DMS 273 treated with DMSO at 0.1 percent for 48 hours (cell line): ENCODE data around the gene ZNF682.
"Not testable (repeated sequence)": the region's sequence is repeated elsewhere in the genome, so short reads cannot be mapped to it uniquely, and the experiment has no call there.

Source experiments
- DNase-seq: peaks from one replicate; lab custom pipeline; 2025; lab: John Stamatoyannopoulos, UW

The ZNF682 gene

GRCh38 chr19:20039203-20039723 is at the start of gene ZNF682:
Gene ZNF682 (minus strand): TSS chr19:20039505. CDS start chr19:20039345, 160 bp downstream.
- peak; percentile 87 for DNase-seq

DNA sequence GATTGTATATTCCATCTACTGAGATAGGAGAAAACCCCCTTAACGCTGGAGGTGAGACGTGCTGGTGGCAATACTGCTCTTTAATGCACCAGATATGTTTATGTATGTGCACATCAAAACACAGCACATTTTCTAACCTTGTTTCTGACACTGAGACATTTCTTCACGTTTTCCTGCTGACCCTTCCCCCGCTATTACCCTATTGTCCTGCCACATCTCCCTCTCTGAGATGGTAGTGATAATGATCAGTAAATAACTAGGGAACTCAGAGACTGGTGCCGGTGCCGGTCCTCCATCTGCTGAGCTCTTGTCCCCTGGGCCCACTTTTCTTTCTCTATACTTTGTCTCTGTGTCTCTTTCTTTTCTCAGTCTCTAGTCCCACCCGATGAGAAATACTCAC is 43.6 kb upstream of the ZNF682 start:
- not testable (repeated sequence) for DNase-seq

DNA sequence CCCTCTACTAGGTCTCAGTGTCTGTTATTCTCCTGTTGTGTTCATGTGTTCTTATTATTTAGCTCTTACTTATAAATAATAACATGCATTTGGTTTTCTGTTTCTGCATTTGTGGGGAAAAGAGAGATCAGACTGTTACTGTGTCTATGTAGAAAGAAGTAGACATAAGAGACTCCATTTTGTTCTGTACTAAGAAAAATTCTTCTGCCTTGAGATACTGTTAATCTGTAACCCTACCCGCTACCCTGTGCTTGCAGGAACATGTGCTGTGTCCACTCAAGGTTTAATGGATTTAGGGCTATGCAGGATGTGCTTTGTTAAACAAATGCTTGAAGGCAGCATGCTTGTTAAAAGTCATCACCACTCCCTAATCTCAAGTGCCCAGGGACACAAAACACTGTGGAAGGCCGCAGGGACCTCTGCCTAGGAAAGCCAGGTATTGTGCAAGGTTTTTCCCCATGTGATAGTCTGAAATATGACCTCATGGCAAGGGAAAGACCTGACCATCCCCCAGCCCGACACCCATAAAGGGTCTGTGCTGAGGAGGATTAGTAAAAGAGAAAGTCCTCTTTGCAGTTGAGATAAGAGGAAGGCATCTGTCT is 43.0 kb upstream of the ZNF682 start:
- not testable (repeated sequence) for DNase-seq

DNA sequence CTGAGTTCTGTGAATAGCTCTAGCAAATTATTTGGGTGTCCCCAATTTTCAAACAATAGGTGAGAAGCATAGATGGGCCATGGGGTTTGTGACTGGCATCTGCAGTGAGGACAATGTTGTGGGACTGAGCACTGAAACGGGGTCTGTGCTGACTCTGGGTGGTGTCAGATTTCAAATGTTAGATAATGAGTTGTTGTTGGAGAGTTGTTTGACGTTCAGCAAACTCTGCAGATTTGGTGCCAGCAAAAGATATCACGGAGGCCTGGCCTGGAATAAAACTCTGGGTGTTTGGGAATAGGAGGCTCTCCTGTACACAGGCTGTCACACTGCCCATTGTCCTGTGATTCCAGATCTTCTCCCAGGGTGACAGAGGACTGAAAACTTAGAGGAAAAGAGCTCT is 41.4 kb upstream of the ZNF682 start:
- DNase-seq, result no peak

GRCh38 chr19:20079476-20079875 is 40.2 kb upstream of the ZNF682 start:
- no peak for DNase-seq

DNA sequence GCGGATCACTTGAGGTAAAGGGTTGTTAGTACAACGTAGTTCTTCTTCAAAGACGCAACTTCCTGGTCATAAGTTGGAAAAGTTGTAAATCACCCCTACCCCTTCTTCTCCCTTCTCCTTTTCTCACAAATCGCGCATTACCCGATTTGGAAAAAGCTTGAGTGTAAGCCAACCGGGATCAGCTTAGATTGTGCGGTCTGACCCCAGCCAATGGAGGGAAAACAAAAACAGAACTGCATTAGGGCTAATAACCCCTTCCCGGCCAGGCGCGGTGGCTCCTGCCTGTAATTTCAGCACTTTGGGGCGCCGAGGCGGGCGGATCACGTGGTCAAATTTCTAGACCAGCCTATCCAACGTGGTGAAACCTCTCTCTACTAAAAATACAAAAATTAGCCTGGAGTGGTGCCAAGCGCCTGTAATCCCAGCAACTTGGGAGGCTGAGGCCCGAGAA is 39.3 kb upstream of the ZNF682 start:
- no peak for DNase-seq

DNA sequence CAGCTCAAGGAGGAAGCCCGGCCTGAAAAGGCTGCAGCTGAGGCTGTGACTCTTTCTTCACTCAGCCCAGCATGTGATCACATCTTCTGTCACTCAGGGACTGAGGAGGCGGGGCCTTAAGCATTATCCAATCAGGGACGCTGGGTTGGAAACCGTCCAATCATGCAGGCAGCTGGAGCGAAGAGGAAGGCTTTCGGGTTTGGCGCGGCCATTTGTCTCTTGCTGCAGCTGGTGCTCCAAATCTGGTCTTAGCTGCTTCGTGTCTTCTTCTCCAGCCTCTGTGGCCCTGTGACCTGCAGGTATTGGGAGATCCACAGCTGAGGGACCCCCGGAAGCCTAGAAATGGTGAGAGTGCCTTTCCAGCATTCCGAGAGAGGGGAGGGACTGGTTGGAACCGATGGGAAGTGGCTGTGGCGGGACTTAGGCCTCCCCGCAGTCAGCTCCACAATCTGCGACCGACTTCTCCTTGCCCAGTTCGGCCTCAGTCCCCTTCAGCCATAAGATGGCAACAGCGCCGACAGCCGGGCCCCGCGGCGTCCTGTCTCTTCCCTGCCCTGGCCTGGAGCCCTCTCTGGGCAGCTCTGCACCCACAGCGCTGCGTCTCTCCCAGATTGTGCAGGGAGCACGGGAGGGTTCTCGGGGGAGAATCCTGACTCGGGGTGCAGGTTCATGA is 38.6 kb upstream of the ZNF682 start, which contains the start of gene ZNF90:
TSS of gene ZNF90 (plus strand) at position 210 of the 673 bp plus-strand sequence. CDS start at position 343, 133 bp downstream.
- no peak for DNase-seq

GRCh38 chr19:20072936-20073335 is 33.6 kb upstream of the ZNF682 start:
- DNase-seq, result no peak

GRCh38 chr19:20070691-20071090 is 31.4 kb upstream of the ZNF682 start:
- no peak for DNase-seq

- DNase-seq, result not testable (repeated sequence)
Measured at GRCh38 chr19:20068559-20068958, 29.3 kb upstream of the ZNF682 start.

- DNase-seq, result no peak
Measured at GRCh38 chr19:20067943-20068342, 28.6 kb upstream of the ZNF682 start.

DNA sequence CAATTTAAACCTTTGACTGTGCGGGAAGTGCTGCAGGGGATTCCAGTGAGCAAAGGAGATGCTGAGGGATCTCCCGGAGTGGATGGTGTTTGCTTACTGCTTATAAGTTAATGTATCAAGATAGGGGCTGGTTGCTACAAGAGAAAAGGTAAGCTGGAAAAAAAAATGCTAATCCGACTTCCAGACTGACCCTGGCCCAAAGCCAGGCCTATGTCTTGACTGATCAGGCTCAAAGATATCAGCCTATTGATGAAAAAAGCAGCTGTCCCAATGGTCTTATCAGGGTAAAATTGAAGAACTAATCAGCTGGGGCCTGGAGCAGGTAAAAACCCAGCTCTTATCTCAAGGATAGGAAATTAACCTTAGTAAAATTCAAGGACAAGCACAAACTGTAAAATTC is 27.6 kb upstream of the ZNF682 start:
- DNase-seq, result no peak

- no peak for DNase-seq
Measured at GRCh38 chr19:20060282-20060681, 21.0 kb upstream of the ZNF682 start.

GRCh38 chr19:20058738-20059137 is 19.4 kb upstream of the ZNF682 start:
- not testable (repeated sequence) for DNase-seq

- peak; percentile 97 for DNase-seq
Measured at GRCh38 chr19:20051841-20052768, 12.8 kb upstream of the ZNF682 start.

DNA sequence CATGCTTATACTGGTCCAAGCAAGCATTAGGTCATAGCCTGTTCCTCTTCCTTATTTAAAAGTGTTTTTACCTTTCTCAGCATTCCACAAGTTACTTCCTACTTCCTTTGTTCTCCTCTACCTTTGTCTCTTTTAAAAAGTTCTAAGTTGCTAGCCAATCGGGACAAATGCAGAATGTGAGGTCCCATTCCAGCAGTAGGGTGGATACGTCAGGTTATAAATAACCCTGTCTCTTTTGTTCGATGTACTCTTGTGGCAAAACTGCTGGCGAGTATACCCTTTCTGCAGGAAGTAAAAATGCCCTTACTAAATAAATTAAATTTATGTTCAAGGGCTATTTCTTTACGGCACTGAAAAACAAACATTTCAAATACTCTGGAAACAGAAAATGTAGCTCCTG is 6.4 kb upstream of the ZNF682 start:
- DNase-seq, result not testable (repeated sequence)

DNA sequence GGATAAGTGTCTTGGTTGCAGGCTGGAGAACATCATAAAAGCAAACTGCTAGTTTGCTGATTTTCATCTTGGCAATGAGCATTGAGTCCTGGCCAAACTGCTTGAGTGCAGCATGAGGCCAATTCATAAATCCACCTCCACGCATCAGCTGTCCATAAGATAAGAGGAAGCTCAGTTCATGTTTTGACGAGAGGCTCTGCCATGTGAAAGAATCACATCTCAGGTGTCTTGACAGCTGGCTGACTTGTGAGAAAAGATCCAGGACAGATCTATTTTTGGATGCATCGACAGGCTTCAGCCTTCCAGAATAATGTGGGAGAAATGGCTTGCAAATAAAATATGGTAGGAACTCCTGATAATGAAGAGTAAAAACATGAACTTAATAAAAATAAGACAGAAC is 5.4 kb upstream of the ZNF682 start:
- no peak for DNase-seq

DNA sequence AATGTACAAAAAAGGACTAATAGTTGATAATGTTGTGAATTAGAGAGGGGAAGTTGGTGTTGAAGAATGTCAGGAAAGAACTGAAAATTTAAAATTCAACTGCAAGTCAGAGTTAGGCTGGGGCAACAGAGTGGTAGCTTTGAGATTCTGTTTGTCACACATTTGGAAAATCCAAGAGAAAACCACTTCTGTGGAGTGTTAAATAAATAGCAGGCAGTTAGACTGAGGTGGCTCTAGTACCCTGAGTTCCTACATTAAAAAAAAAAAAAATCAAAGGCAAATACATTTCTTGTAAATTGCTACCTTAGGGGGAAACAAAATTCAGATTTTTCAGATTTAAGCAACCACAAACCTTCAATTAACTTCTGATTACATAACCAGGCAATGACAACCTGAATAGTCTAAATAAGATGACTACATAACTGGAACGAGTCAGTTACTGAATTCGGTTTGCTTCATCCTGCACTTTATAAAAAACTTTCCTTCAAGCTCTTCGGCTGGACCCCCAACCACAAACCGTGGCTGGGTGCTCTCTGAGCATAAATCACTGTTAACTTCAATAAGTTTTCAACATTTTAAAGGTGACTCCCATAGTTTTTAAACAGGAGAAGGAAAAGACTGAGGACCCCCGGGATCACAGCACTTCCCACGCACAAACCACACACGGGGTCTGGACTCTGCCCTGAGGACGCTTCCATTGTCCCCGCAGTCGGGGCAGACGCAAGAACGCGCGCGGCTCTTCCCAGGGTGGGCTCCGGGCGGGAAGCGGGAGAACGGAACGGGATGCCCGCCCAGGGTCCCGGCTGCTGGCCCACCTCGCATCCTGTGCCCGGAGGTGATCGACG is 725 bp downstream of the ZNF682 start:
- no peak for DNase-seq

GRCh38 chr19:20035935-20036334 is 3.4 kb downstream of the ZNF682 start:
- no peak for DNase-seq

DNA sequence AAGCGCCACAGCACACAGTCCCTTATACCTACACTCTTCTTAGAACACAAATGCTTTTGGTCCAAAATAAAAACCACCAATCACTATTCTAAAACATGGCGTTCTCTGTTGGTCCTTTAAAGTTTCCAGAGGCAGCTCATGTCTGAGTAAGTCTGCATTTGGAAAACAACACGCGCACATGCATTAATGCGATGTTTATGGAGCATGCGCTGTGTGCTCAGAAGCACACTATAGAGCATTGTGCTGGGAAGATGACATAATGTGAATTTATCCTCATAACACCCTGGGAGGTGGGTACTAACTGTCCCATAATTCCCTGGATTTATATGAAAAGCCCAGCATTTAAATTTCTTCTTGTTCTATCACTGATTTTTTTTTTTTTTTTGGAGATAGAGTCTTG is 10.7 kb downstream of the ZNF682 start:
- no peak for DNase-seq

DNA sequence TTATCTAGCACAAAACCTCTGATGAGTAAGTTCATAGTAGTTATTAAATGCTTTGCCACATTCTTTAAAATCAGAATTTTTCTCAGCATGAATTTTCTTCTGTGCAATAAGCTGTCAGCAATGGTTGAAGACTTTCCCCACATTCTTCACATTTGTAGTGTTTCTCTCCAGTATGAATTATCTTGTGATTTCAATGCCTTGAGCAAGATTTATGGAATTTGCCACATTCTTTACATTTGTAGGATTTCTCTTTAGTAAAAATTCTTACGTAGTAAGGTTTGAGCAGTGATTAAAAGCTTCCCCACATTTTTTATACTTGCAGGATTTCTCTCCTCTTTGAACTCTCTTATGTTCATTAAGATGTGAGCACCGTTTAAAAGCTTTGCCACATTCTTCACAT is 33.6 kb downstream of the ZNF682 start:
- no peak for DNase-seq
